Measurements from ENCODE around the gene STK38L.

Gene STK38L

GRCh38 chr12:27299102-27299501, 55.0 kb downstream of the STK38L start:
- Histone ChIP-seq H3K27ac (ENCODE audit: low read length) (peak overlapping the region; percentile 1), H3K27me3 (ENCODE audit: low read depth, low read length) (no peaks in the 10 kb centered on the region), H3K4me3 (ENCODE audit: low read depth in 1 of 2, low read length in 2 of 2) (no peak overlapping the region), H3K4me1 (ENCODE audit: control insufficient read depth in 1 of 2, insufficient read depth in 2 of 2, low read length in 2 of 2) (peaks cover 0 to 19% of the 10 kb centered on the region in 2 donors), H3K36me3 (ENCODE audit: control insufficient read depth in 1 of 2, insufficient read depth in 2 of 2, low read length in 2 of 2) (peaks cover 11 to 25% of the 10 kb centered on the region in 2 donors), H3K9me3 (ENCODE audit: control insufficient read depth in 1 of 2, low read length in 2 of 2) (no peaks in the 10 kb centered on the region)

- peaks cover 0 to 22% of the 10 kb centered on the region in 2 donors for H3K4me1 ChIP-seq (ENCODE audit: control insufficient read depth in 1 of 2, insufficient read depth in 2 of 2, low read length in 2 of 2)
- H3K27me3 ChIP-seq (ENCODE audit: low read depth, low read length): no peaks in the 10 kb centered on the region
- H3K36me3 ChIP-seq (ENCODE audit: control insufficient read depth in 1 of 2, insufficient read depth in 2 of 2, low read length in 2 of 2): peaks cover 11 to 26% of the 10 kb centered on the region in 2 donors
- no peak overlapping the region for H3K4me3 ChIP-seq (ENCODE audit: low read depth in 1 of 2, low read length in 2 of 2)
- H3K27ac ChIP-seq (ENCODE audit: low read length): no peak overlapping the region
- H3K9me3 ChIP-seq (ENCODE audit: control insufficient read depth in 1 of 2, low read length in 2 of 2): no peaks in the 10 kb centered on the region
Measured at GRCh38 chr12:27300226-27300625, 56.1 kb downstream of the STK38L start.

DNA sequence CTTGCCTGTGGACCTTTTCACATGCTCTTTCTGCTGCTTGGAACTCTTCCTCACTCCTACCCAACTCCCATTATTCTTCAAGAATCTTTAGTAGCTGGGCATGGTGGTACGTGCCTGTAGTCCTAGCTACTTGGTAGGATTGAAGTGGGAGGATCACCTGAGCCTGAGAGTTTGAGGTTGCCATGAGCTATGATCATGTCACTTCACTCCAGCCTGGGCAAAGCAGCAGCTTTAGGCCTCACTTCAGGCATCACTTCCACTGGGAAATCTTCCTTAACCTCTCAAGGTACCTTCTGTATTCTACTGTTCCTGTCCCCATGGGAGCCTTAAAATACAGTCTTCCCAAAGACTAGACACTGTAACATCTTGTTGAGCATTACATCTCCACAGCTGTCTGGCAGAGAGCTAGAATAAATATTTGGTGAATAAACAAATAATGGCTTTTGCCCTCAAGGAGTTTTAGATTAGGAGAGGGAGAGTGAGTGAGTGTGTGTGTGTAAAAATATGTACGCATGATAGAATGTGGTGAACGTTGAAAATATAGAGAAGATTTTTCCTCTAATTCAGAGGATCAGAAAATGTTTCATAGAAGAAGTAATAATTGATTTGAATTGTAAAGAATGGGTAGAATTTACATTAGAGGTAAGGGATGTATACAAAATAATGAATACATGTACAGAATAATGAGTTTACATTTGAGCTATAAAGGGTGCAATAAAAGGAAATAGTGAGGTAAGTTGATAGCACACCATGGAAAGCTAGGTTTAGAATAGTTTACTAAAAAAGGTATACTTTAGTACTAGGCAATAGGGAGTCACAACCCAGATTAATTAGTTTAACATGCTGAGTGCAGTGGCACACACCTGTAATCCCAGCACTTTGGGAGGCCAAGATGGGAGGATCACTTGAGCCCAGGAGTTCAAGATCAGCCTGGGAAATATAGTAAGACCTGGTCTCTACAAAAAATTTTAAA, 59.3 kb downstream of the STK38L start:
- Histone ChIP-seq H3K27me3 (ENCODE audit: low read depth, low read length) (no peaks in the 10 kb centered on the region), H3K4me1 (ENCODE audit: control insufficient read depth in 1 of 2, insufficient read depth in 2 of 2, low read length in 2 of 2) (peaks cover 0 to 25% of the 10 kb centered on the region in 2 donors), H3K36me3 (ENCODE audit: control insufficient read depth in 1 of 2, insufficient read depth in 2 of 2, low read length in 2 of 2) (peaks cover 10 to 19% of the 10 kb centered on the region in 2 donors), H3K4me3 (ENCODE audit: low read depth in 1 of 2, low read length in 2 of 2) (no peak overlapping the region), H3K27ac (ENCODE audit: low read length) (no peak overlapping the region), H3K9me3 (ENCODE audit: control insufficient read depth in 1 of 2, low read length in 2 of 2) (no peaks in the 10 kb centered on the region)

DNA sequence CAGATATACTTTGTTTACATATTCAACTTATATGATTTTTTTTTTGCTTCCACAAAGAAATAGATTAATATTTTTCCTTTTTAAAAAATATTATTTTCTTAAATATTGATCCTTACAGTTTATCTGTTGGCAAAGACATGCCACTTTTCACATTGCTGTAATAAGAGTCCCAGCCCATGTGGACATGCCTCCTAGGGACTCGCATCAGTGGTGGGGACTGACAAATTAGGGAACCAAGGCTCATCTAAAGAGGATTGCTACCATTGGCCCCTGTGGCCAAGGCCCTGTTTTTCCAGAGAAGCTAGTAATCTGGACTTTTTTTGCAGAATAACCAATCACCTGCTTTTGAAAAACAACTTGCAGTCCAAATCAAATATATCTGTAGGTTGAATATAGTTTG, 60.8 kb downstream of the STK38L start:
- H3K27ac ChIP-seq (ENCODE audit: low read length): no peak overlapping the region

DNA sequence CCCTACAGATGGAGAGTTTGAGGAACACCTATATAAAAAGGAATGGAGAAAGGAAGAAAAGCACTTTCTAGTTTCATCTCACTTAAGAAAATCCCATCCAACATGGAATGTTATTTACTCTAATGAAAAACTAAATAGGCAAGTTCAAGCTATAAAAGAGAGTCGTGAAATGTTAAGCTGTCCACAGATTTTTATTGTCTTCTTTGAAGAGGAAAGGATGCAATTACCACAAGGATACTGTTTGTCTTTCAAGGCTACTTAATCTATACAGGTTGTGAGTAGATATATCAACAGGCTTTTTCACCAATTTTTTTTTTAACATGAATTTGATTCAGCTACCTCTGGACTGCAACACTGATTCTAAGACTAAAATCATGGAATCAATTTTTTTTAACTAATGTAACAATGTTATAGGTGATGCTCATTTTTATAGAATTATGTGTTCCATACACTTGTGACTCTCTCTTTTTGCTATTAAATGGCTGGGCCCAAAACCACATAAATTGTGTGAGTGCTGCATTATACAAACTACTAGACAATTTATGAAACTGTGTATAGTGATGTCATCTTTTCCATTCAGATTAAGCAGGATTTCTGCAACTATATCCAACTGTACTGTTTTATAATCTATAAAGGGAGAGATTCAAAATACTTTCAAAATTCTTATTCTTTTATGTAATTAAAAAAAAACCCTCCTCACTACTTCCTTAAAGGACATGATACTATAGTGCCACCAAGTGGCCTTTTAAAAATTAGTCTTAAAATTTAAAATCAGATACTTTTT, 61.8 kb downstream of the STK38L start:
- no peaks in the 10 kb centered on the region for H3K9me3 ChIP-seq (ENCODE audit: control insufficient read depth in 1 of 2, low read length in 2 of 2)
- H3K27ac ChIP-seq (ENCODE audit: low read length): no peak overlapping the region
- H3K4me3 ChIP-seq (ENCODE audit: low read depth in 1 of 2, low read length in 2 of 2): no peak overlapping the region
- H3K4me1 ChIP-seq (ENCODE audit: control insufficient read depth in 1 of 2, insufficient read depth in 2 of 2, low read length in 2 of 2): peaks cover 0 to 17% of the 10 kb centered on the region in 2 donors
- peaks cover 13 to 30% of the 10 kb centered on the region in 2 donors for H3K36me3 ChIP-seq (ENCODE audit: control insufficient read depth in 1 of 2, insufficient read depth in 2 of 2, low read length in 2 of 2)
- H3K27me3 ChIP-seq (ENCODE audit: low read depth, low read length): no peaks in the 10 kb centered on the region

More for the DNA sequence above, 60.8 kb downstream of the STK38L start:
- Histone ChIP-seq H3K27me3 (ENCODE audit: low read depth, low read length) (no peaks in the 10 kb centered on the region), H3K4me1 (ENCODE audit: control insufficient read depth in 1 of 2, insufficient read depth in 2 of 2, low read length in 2 of 2) (peaks cover 0 to 25% of the 10 kb centered on the region in 2 donors), H3K9me3 (ENCODE audit: control insufficient read depth in 1 of 2, low read length in 2 of 2) (no peaks in the 10 kb centered on the region), H3K36me3 (ENCODE audit: control insufficient read depth in 1 of 2, insufficient read depth in 2 of 2, low read length in 2 of 2) (peaks cover 13 to 29% of the 10 kb centered on the region in 2 donors), H3K4me3 (ENCODE audit: low read depth in 1 of 2, low read length in 2 of 2) (no peak overlapping the region)

GRCh38 chr12:27309293-27309994, 65.4 kb downstream of the STK38L start:
- peaks cover 0 to 23% of the 10 kb centered on the region in 2 donors for H3K4me1 ChIP-seq (ENCODE audit: control insufficient read depth in 1 of 2, insufficient read depth in 2 of 2, low read length in 2 of 2)
- no peak overlapping the region for H3K4me3 ChIP-seq (ENCODE audit: low read depth in 1 of 2, low read length in 2 of 2)
- no peak overlapping the region for H3K27ac ChIP-seq (ENCODE audit: low read length)
- no peaks in the 10 kb centered on the region for H3K27me3 ChIP-seq (ENCODE audit: low read depth, low read length)
- peaks cover 20 to 38% of the 10 kb centered on the region in 2 donors for H3K36me3 ChIP-seq (ENCODE audit: control insufficient read depth in 1 of 2, insufficient read depth in 2 of 2, low read length in 2 of 2)
- H3K9me3 ChIP-seq (ENCODE audit: control insufficient read depth in 1 of 2, low read length in 2 of 2): no peaks in the 10 kb centered on the region

GRCh38 chr12:27309995-27310315, 65.9 kb downstream of the STK38L start:
- peaks cover 0 to 21% of the 10 kb centered on the region in 2 donors for H3K4me1 ChIP-seq (ENCODE audit: control insufficient read depth in 1 of 2, insufficient read depth in 2 of 2, low read length in 2 of 2)
- H3K27me3 ChIP-seq (ENCODE audit: low read depth, low read length): no peaks in the 10 kb centered on the region
- H3K36me3 ChIP-seq (ENCODE audit: control insufficient read depth in 1 of 2, insufficient read depth in 2 of 2, low read length in 2 of 2): peaks cover 20 to 42% of the 10 kb centered on the region in 2 donors
- H3K27ac ChIP-seq (ENCODE audit: low read length): no peak overlapping the region
- H3K4me3 ChIP-seq (ENCODE audit: low read depth in 1 of 2, low read length in 2 of 2): no peak overlapping the region
- no peaks in the 10 kb centered on the region for H3K9me3 ChIP-seq (ENCODE audit: control insufficient read depth in 1 of 2, low read length in 2 of 2)

GRCh38 chr12:27316947-27317346, 72.9 kb downstream of the STK38L start:
- H3K27me3 ChIP-seq (ENCODE audit: low read depth, low read length): no peaks in the 10 kb centered on the region
- H3K4me1 ChIP-seq (ENCODE audit: control insufficient read depth in 1 of 2, insufficient read depth in 2 of 2, low read length in 2 of 2): no peaks in the 10 kb centered on the region
- H3K36me3 ChIP-seq (ENCODE audit: control insufficient read depth in 1 of 2, insufficient read depth in 2 of 2, low read length in 2 of 2): peaks cover 40 to 62% of the 10 kb centered on the region in 2 donors
- H3K4me3 ChIP-seq (ENCODE audit: low read depth in 1 of 2, low read length in 2 of 2): no peak overlapping the region
- H3K27ac ChIP-seq (ENCODE audit: low read length): no peak overlapping the region
- no peaks in the 10 kb centered on the region for H3K9me3 ChIP-seq (ENCODE audit: control insufficient read depth in 1 of 2, low read length in 2 of 2)

DNA sequence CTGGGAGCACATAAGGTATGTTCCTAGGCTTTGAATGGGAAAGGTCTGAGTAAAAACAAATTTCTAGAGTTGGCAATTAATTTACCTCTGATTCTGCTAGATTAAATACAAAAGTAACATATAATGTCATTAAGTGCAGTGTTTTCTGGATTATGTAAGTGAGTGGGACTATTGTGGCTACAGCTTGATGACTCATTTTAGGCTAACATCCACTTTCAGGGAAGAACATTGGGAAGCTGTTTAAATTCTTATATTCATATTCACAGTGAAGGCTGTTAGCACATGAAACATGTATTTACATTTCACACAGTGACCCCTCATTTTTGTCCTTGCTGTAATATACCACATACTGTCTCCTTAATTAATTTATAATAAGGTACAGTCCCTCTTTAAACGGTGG, 75.3 kb downstream of the STK38L start:
- peaks cover 49 to 52% of the 10 kb centered on the region in 2 donors for H3K36me3 ChIP-seq (ENCODE audit: control insufficient read depth in 1 of 2, insufficient read depth in 2 of 2, low read length in 2 of 2)
- peak overlapping the region; percentile 16 for H3K27ac ChIP-seq (ENCODE audit: low read length)
- no peaks in the 10 kb centered on the region for H3K4me1 ChIP-seq (ENCODE audit: control insufficient read depth in 1 of 2, insufficient read depth in 2 of 2, low read length in 2 of 2)

DNA sequence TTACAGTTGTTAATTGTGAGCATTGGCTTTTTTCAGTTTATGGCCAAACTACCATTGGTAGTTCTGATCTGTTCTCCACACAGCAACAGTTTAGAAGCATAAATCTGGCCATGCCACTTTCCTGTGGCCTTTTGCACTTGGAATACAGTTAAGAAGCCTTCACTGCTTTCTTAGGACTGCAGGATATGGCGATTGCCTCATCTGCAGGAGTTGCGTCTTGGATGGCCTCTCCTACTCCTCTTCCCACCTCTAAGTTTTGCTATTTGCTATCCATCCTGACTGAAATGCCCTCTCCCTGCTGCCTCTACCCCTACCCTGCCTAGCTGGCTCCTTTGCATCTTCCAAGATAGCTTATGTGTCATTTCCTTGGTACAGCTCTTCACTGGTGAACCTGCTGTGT, 75.8 kb downstream of the STK38L start:
- no peaks in the 10 kb centered on the region for H3K9me3 ChIP-seq (ENCODE audit: control insufficient read depth in 1 of 2, low read length in 2 of 2)
- H3K4me1 ChIP-seq (ENCODE audit: control insufficient read depth in 1 of 2, insufficient read depth in 2 of 2, low read length in 2 of 2): no peaks in the 10 kb centered on the region
- no peaks in the 10 kb centered on the region for H3K27me3 ChIP-seq (ENCODE audit: low read depth, low read length)
- H3K36me3 ChIP-seq (ENCODE audit: control insufficient read depth in 1 of 2, insufficient read depth in 2 of 2, low read length in 2 of 2): peaks cover 49% of the 10 kb centered on the region in 2 donors
- H3K27ac ChIP-seq (ENCODE audit: low read length): peak overlapping the region; percentile 16
- no peak overlapping the region for H3K4me3 ChIP-seq (ENCODE audit: low read depth in 1 of 2, low read length in 2 of 2)

More for the DNA sequence above, 75.3 kb downstream of the STK38L start:
- no peaks in the 10 kb centered on the region for H3K9me3 ChIP-seq (ENCODE audit: control insufficient read depth in 1 of 2, low read length in 2 of 2)
- H3K27me3 ChIP-seq (ENCODE audit: low read depth, low read length): no peaks in the 10 kb centered on the region
- H3K4me3 ChIP-seq (ENCODE audit: low read depth in 1 of 2, low read length in 2 of 2): no peak overlapping the region

DNA sequence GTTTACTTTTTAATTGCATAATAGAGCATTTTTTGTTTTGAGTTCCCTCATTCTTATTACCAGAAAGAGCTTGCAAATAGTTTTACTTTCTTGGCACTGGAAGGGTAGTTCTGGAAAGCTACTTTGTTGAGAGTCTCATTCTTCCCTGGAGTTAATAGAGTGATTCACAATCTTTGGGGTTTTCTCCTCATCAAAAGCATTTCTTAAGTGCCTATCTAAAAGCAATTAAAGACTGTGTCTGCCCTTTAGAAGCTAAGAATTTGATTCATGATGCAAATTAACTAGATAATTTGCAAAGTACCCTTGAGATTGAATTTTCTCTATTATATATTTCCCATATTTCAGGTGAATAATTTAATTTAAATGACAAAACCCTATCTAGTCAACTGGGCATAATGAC, 80.4 kb downstream of the STK38L start:
- no peak overlapping the region for H3K4me3 ChIP-seq (ENCODE audit: low read depth in 1 of 2, low read length in 2 of 2)
- no peaks in the 10 kb centered on the region for H3K4me1 ChIP-seq (ENCODE audit: control insufficient read depth in 1 of 2, insufficient read depth in 2 of 2, low read length in 2 of 2)
- peaks cover 32 to 37% of the 10 kb centered on the region in 2 donors for H3K36me3 ChIP-seq (ENCODE audit: control insufficient read depth in 1 of 2, insufficient read depth in 2 of 2, low read length in 2 of 2)
- H3K27me3 ChIP-seq (ENCODE audit: low read depth, low read length): no peaks in the 10 kb centered on the region
- H3K27ac ChIP-seq (ENCODE audit: low read length): no peak overlapping the region
- H3K9me3 ChIP-seq (ENCODE audit: control insufficient read depth in 1 of 2, low read length in 2 of 2): no peaks in the 10 kb centered on the region
